COR-L47 (cell line): Measurements from ENCODE around the gene MPPED1.
A peak's percentile ranks its signal among the peaks of the same experiment; 100 is the strongest.

Experiments
- DNase-seq: peaks from one replicate; lab custom pipeline; 2025; lab: John Stamatoyannopoulos, UW

The MPPED1 gene

DNA sequence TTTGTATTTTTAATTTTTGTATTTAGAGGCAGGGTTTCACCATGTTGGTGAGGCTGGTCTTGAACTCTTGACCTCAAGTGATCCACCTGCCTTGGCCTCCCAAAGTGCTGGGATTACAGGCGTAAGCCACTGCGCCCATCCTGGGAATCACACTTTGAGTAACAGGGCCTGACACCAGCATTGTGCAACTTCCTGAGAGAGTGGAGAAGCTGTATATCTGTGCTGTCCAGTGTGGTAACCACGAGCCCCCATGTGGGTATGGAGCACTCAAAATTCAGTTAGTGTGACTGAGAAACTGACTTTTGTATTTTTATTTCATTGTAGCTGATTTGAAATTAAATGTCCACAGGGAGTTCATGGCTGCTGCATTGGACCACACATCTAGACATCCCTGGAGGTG is 36.2 kb downstream of the MPPED1 start:
- no peak for DNase-seq

DNA sequence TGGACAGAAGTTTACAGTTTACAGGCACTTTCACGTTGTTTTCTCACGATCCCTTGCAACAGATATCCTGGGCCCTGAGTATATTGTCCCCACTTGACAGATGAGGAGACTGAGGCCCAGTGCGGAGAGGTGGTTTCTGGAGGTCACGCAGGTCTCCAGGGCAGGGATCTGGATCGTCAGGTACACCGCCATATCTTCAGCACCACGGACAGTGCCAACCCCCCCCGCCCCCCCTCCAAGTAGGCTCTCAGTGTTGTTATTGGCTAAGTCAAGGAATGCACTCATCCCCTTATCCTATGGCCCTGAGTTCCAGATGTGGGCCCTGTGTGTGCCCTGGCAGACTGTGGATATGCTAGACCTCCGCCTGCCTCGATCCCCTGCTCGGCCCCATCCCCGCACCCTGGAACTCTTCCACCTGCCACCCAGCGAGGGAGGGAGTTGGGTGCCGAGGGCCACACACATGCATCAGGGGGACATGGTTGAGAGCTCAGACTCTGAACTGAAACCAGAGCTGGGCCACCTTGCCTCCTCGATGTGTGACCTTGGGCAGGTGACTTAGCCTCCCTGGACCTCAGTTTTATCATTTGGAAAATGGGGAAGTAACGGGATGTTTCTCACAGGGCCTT is 37.5 kb downstream of the MPPED1 start:
- no peak for DNase-seq

DNA sequence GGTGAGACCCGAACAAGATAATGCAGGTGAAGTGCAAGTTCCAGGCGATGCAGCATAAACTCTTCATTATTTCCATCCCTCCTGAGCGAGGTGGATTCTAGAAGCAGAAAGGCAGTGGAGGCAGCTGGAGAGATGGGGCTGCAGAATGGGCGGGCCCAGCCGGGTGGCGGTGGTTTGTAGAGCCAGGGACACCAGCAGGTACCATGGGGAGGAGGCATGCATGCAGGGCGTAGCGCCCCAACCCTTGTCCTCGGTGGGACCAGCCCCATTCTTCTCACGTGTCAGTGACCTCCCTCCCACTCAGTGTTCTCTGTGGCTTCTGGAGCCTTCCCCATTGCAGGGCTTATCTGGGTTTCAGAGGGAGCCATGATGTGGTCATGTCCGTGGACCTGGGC is 38.0 kb downstream of the MPPED1 start:
- DNase-seq: no peak

DNA sequence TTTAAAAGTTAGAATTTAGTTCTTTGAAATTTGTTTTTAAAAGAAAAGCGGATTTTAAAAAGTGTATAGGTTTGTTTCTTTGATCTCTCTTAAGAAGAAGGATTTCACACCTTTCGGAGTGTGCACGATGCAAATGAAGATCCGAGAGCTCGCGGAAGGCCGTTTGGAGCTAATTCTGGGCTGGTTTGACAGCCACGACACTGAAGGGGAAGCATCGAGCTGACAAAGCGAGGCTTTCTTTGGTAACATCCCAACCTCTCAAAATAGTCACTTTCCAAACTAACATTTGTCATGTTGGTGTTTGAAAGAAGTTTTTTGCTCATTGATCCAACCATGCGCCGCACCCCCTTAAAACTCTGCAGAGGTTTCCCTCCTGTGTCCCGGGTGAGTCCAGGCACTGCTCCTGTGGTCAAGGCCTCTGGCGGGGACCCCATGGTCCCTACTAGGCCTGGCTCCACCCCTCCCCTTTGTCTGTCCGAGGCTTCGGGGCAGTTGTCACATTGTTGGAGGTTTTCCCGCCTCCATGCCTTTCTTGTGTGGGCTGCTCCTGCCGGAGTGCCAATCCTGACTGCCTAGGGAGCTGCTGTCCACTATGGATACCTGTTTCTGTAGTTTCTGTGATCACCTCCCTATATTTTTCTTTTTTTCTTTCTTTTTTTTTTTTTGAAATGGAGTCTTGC is 39.7 kb downstream of the MPPED1 start:
- DNase-seq: no peak

DNA sequence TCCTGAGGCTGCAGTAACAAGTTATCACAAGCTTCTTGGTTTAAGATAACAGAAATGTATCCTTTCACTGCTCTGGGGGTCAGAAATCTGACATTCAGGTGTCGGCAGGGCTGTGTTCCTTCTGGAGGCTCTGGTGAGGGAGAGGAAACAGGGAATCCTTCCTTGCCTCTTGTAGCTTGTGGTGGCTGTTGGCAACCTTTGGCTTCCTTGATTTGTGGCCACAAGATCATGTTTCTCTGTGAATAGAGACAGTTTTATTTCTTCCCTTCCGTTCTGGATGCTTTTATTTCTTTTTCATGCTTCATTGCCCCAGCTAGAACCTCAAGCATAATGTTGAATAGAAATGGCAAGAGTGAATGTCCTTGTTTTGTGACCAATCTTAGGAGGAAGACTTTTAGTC is 44.0 kb downstream of the MPPED1 start:
- DNase-seq: no peak

DNA sequence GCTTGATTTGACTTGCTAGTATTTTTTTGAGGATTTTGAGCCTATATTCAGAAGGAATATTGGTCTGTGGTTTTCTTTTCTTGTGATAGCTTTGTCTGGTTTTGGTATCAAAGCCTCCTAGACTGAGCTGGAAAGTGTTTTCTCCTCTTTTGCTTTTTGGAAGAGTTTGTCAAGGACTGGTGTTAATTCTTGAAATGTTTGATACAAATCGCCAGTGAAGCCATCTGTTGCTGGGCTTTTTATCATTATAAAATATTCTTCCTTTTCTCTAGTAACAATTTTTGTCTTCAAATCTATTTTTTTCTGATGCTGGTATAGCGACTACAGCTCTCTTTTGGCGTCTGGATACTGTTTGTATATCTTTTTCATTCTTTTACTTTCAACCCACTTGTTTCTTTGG is 45.2 kb downstream of the MPPED1 start:
- DNase-seq: no peak

DNA sequence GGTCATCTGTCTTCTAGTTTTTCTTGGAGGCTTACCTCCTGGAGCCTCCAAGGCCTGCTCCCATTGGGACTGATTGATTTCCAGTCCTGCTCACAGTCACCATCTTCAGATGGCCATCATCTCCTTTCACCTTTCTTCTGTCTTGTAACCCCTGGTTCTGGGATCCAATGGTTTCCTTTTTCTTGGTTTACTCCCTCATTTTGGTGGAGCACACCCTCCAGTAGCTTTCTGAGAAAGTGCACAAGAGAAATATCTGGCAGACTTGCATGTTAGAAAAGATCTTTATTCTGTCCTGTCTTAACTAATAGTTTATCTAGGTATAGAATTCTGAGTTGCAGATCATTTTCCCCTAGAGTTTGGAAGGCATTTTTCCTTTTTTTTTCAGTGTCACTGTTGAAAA is 50.9 kb downstream of the MPPED1 start:
- DNase-seq: no peak

DNA sequence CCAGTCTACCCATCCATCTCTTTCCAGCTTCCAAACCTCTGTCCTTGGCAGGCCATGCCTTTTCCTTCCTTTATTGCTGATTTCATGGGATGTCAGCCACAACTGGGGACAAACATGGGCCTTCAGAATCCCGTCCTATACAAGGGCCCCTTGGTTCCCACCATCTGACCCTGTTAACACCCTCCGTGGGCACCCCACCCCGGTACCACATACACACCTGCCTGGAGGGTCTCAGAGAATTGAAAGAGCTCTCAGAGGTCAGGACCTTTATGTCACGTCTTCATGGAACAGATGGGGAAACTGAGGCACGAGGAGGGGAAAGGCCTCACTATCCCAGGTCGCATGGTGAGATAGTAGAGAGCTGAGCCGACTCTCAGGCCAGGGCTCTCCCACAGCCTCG is 53.0 kb downstream of the MPPED1 start:
- no peak for DNase-seq

DNA sequence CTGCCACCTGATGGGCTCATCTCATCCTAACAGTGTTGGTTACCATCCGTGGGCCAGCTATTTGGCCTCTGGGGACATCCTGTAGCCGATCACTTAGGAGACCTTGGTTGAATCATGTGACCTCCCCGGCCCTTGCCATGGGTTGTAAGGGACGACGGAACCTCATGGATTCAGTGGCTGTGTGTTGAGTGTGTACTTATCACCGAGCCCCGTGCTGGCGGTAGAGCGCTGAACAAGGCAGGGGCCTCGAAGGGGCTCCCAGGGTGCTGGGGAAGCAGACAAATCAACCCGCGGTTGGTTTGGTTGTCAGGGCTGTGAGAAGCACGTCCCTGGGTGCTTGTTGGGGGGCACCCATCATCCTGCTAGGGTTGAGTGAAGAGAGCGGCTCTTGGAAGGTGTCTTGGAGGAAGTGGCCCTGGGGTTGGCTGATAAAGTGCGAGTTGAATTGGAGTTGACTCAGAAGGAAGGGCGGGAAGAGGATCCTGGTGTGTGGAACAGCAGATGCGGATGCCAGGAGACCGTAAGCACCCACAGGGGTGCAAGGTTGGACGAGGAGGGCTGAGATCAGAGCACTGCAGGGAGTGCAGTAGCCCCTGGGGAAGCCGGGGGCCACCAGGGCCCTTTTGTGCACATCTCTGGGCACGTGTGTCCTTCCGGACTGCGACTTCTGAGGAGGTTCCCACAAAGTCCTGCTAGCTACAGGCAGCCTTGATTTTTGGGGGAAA is 53.6 kb downstream of the MPPED1 start:
- DNase-seq: no peak

DNA sequence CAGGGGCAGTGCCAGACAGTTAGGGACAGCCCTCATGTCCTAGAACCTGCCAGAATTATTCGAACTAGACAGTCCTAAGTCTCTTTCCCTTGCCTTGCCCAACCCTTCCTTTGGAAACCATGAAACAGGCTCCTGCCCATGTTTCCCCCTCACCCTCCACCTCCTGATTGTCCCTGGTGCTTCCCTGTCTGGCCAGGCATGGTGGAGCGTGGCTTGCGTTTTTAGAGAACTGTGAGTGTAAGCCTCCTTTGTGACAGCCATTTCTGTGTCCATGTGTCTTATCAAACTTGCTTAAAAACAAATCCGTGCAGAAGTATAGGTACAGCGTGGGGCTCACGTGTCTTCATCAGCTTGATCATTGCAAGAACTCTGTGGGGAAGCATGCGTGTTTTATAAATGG is 54.9 kb downstream of the MPPED1 start:
- no peak for DNase-seq

DNA sequence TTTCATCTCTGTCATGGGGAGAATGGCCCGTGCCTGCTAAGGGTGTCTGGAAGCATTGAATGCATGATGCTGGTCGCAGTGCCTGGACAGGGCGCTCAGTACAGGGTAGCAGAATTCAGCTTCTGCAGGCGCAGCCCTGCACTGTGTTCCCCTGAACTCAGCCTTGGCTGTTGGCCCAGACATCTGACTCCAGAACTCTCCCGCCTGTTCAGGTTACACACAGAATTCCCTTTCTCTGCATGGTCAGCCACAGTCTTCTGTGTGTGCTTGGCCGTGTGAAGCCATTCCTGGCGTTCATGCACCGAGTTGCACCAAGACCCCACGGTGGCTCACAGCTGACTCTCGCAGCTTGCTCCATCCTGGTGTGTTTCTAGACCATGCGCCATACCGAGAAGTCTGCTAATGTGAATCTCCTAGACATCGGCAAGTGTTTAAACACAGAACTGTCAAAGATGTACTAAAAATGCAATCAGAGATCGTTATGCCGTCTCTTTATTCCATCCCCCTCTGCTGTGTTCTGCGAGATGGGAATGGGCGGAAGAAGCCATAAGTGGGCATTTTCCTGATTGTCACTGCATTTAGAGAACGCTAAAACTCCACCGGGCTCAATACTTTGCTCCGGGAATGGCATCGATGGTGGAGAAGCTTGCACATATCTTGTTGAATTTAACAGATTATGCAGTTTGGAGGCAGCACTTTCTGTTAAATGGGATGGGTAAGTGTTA is 55.6 kb downstream of the MPPED1 start:
- no peak for DNase-seq

DNA sequence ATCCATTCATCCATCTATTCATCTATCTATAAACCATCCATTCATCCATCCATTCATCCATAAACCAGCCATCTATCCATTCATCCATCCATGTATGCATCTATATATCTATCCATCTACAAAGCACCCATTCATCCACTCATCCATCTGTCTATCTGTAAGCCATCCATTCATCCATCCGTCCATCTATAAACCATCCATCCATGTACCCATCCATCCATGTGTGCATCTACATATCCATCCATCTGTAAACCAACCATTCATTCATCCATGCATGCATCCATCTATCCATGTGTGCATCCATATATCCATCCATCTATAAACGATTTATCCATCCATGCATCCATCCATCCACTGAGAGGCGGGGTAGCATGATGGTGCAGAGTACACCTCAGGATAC is 58.4 kb downstream of the MPPED1 start:
- no peak for DNase-seq

DNA sequence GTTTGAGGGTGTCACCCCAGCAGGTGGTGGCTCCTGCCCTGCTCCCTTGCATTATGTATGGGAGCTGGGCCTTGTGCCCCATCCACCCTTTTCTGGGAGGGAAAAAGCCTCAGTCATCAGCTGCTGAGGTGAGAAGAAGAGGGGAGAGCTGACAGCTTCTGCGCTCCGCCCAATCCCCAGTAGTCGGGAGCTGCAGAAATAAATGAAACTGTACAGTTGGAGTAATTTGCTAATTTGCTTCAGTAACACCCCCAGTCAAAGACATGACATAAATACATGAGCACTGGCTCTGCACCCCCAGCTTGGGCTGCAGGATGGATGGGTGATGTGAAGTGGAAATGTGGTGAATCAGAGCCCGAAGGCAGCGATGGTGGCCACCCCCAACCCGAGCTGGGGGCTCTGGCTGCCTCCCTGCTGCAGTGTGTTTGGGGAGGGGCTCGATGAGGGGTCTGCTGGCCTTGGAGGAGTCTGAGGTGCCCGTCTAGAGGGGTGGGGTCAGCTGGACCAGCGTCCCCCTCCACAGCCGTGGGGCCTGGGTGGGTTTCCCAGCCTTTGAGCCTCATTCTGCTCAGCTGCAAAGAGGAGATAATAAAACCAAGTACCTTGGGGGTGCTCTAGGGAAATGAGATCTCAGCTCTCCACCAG is 59.2 kb downstream of the MPPED1 start:
- DNase-seq: no peak

DNA sequence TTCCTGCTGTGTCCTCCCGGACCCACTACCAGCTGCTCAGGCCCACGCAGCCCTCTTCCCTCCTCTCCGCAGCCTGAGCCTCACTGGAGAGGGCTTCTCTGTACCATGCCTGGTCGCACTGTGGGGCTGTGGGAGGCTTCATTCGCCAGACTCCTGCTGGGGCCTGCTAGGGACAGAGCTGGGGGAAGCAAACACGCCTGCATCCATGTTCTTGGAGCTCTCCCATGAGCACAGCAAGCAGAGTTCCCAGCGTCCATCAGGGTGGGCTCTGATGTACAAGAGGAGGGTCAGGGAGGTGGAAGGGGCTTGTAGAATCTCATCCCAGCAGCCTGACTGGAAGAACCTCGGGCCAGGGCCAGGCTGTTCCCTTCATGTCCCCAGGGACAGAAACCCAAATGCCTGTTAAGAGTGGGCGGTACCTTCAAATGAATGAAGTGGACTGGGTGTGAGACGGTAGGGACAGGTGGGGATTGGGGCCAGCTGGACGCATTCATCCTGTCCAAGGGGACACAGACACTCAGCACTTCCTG is 59.9 kb downstream of the MPPED1 start:
- DNase-seq: no peak

DNA sequence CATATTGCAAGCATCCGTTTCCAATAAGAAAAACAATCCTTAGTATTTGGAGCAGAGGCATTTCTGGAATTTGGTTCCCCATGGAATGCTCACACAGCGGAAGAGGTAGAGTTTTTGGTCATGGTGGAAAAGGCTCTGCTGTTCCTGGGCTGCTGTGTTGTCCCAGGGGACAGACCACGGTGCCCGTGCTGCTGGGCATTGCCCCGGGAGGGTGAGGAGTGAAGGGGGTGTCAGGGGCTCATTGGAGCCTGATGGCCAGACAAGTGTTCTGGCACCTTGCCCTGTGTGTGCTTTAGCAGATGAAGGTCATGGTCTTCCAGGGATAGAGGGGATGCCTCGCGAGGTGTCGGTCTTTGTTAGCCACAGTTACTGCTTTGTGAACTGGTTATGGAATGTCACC is 61.2 kb downstream of the MPPED1 start:
- no peak for DNase-seq

DNA sequence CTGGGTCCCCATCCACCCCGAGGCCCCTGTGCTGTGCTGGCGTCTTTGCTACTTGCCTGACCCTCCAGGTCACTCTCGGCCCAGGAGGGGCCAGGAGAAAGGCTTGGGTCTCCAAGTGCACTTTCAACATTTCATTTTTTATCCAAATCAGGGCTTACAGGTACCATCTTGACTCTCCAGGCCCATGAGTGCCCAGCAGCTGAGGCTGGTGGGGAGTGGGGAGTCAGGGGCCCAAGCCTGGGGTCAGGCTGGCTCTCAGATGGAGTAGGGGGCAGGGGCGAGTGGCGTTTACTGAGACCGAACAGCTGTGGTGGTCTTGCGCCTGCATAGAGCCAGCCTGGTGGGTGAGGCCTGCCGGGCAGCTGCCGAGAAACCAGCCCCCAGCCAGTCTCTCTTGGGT is 61.6 kb downstream of the MPPED1 start:
- no peak for DNase-seq

DNA sequence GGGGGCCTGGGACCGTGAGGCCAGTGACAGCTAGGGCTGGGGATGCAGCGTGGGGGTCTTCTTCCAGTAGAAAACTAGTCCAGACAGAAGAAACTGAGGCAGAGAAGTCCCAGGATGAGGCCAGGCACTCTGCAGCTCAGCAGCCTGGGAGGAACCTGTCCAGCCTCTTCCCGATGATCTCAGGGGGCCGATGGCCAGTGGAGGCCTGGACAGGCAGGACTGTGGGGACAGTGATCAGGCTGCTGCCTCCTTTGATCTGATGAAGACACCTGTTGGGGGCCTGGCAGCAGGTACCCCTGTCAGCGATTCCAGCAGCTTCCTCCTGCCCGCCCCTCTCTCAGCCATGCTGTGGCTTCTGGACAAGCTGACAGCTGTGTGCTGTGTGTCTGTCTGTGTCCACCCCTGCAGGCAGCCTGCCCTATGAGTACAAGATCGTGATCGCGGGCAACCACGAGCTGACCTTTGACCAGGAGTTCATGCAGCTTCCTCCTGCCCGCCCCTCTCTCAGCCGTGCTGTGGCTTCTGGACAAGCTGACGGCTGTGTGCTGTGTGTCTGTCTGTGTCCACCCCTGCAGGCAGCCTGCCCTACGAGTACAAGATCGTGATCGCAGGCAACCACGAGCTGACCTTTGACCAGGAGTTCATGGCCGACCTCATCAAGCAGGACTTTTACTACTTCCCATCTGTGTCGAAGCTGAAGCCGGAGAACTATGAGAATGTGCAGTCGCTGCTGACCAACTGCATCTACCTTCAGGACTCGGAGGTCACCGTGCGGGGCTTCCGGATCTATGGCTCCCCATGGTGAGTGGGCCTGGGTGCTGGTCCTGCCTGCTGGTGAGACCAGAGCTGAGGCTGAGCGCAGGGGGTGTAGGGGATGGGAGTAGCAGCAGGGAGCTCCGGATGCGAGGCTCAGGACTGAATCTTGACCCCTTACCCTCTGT is 62.6 kb downstream of the MPPED1 start:
- DNase-seq: no peak

DNA sequence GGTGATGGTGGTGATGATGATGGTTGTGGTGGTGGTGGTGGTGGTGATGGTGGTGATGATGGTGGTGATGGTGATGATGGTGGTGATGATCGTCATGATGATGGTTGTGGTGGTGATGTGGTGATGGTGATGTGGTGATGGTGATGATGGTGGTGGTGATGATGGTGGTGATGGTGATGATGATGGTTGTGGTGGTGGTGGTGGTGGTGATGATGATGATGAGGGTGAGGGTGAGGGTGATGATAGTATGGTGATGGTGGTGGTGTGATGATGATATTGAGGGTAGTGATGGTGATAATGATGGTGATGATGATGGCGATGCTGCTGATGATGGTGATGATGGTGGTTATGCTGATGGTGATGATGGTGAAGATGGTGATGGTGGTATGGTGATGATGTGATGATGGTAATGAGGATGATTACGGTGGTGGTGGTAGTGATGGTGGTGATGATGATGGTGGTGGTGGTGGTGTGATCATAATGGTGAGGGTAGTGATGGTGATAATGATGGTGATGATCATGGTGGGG is 63.8 kb downstream of the MPPED1 start:
- no peak for DNase-seq

DNA sequence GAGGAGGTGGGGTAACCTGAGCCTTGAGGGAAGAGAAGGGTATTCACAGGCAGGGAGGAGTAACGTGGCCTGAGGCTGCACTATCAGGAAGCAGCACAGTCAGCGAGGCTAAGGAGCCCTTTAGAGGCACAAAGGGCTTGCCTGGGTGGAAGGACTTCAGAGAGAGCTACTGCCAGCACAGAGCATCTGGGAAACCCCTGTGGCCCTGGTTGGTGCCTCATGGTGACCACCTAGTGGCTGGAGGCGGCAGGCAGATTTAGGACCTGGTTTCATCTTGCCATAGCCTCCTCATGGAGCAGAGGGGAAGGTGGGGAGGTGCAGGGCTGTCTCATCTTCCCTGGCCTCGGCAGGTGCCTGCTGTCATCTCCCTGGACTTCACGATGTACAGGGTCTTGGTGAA is 64.5 kb downstream of the MPPED1 start:
- DNase-seq: peak; percentile 25
